IMR-90 (cell line): ENCODE data around the gene NR4A1. TPM values are rescaled to one million over a fixed set of nuclear protein-coding genes. Genes with fewer than 3 reads are reported as not detected.

Experiments used
- ATAC-seq: fragments of 200-7000 bp; cut with Tn5 transposase; 2 replicates; pipeline ENCODE4 v1.9.1; 2020; ENCODE audit warnings: low read depth, mild to moderate bottlenecking, moderate library complexity
- BruUV-seq: library from RNA; stranded (reverse); fragments of 400-500 nt; replicated peaks from 2 replicates; lab custom pipeline; 2021; lab: Mats Ljungman, UMichigan
- CTCF ChIA-PET: fragments of 300-600 bp; formaldehyde crosslinking; extraction: SDS; loops from one replicate; lab custom pipeline; 2021; ENCODE audit warnings: antibody characterized with exemption; lab: Yijun Ruan, JAX
- POLR2A ChIA-PET: fragments of 300-600 bp; sonication (Branson Sonifier 250); formaldehyde crosslinking; loops from one replicate; lab custom pipeline; 2022; ENCODE audit warnings: antibody characterized with exemption; ENCODE audit not compliant: unreplicated experiment; lab: Charles Lee
- DNase-seq: peaks from one replicate; pipeline ENCODE4 v3.0.0; 2013
- H2AFZ ChIP-seq: replicated peaks from 2 replicates; pipeline ENCODE3; 2013; ENCODE audit warnings: low read length, mild to moderate bottlenecking; ENCODE audit not compliant: poor library complexity
- H2AK5ac ChIP-seq: 2 replicates; pipeline ENCODE4 v1.6.1; 2013; ENCODE audit warnings: low read depth, low read length, inconsistent platforms
- H2AK9ac ChIP-seq: replicated peaks from 2 replicates; pipeline ENCODE3; 2013; ENCODE audit warnings: mild to moderate bottlenecking, low read depth, low read length, moderate library complexity; ENCODE audit not compliant: poor library complexity
- H2BK120ac ChIP-seq: 2 replicates; pipeline ENCODE4 v1.6.1; 2013; ENCODE audit warnings: low read depth, low read length, inconsistent platforms
- H2BK15ac ChIP-seq: 3 replicates; pipeline ENCODE4 v1.6.1; 2013; ENCODE audit warnings: low read depth, low read length, inconsistent platforms
- H2BK20ac ChIP-seq: 2 replicates; pipeline ENCODE4 v1.6.1; 2013; ENCODE audit warnings: low read depth, mild to moderate bottlenecking, inconsistent platforms, low read length, moderate library complexity
- H2BK5ac ChIP-seq: 2 replicates; pipeline ENCODE4 v1.6.1; 2013; ENCODE audit warnings: mild to moderate bottlenecking, low read depth, low read length, inconsistent platforms; ENCODE audit not compliant: poor library complexity, severe bottlenecking
- H3K14ac ChIP-seq: replicated peaks from 2 replicates; pipeline ENCODE4 v1.6.1; 2013; ENCODE audit warnings: low read depth, low read length, inconsistent platforms
- H3K18ac ChIP-seq: 2 replicates; pipeline ENCODE4 v1.6.1; 2013; ENCODE audit warnings: low read depth, low read length, control low read depth
- H3K23ac ChIP-seq: 2 replicates; pipeline ENCODE4 v1.6.1; 2013; ENCODE audit warnings: low read depth, low read length, inconsistent platforms
- H3K27ac ChIP-seq: 2 replicates; pipeline ENCODE4 v1.5.1; 2013; ENCODE audit warnings: mild to moderate bottlenecking, control low read depth, low read length; ENCODE audit not compliant: insufficient read depth
- H3K27me3 ChIP-seq: 2 replicates; pipeline ENCODE4 v1.6.1; 2013; ENCODE audit warnings: low read length; ENCODE audit not compliant: control insufficient read depth, insufficient read depth
- H3K36me3 ChIP-seq: 2 replicates; pipeline ENCODE4 v1.6.1; 2013; ENCODE audit warnings: low read length, mixed read lengths; ENCODE audit not compliant: control insufficient read depth, insufficient read depth
- H3K4ac ChIP-seq: 2 replicates; pipeline ENCODE4 v1.6.1; 2013; ENCODE audit warnings: low read depth, low read length, inconsistent platforms
- H3K4me1 ChIP-seq: 2 replicates; pipeline ENCODE4 v1.6.1; 2013; ENCODE audit warnings: low read length, mixed read lengths; ENCODE audit not compliant: control insufficient read depth, insufficient read depth
- H3K4me2 ChIP-seq: 2 replicates; pipeline ENCODE4 v1.6.1; 2013; ENCODE audit warnings: low read depth, mild to moderate bottlenecking, control low read depth, low read length, moderate library complexity
- H3K4me3 ChIP-seq: 2 replicates; pipeline ENCODE4 v1.5.1; 2013; ENCODE audit warnings: low read depth, mild to moderate bottlenecking, control low read depth, low read length, moderate library complexity; ENCODE audit not compliant: insufficient read depth
- H3K56ac ChIP-seq: 2 replicates; pipeline ENCODE4 v1.6.1; 2013; ENCODE audit warnings: low read length, inconsistent platforms; ENCODE audit not compliant: insufficient read depth; ENCODE audit errors: extremely low read depth
- H3K79me1 ChIP-seq, 2 experiments: 2 replicates each; pipeline ENCODE4 v1.6.1; 2013; ENCODE audit warnings: low read length in 2 of 2, inconsistent platforms in 1 of 2, low read depth in 1 of 2
- H3K9ac ChIP-seq: 2 replicates; pipeline ENCODE4 v1.6.1; 2013; ENCODE audit warnings: low read depth, low read length, control low read depth
- H3K9me1 ChIP-seq: 2 replicates; pipeline ENCODE4 v1.6.1; 2013; ENCODE audit warnings: low read length, inconsistent platforms; ENCODE audit not compliant: insufficient read depth
- H3K9me3 ChIP-seq: 2 replicates; pipeline ENCODE4 v1.6.1; 2013; ENCODE audit warnings: low read length; ENCODE audit not compliant: control insufficient read depth, insufficient read depth
- H4K20me1 ChIP-seq: 2 replicates; pipeline ENCODE4 v1.6.1; 2013; ENCODE audit warnings: low read length, inconsistent platforms; ENCODE audit not compliant: insufficient read depth
- H4K5ac ChIP-seq: 2 replicates; pipeline ENCODE4 v1.6.1; 2013; ENCODE audit warnings: mild to moderate bottlenecking, low read depth, low read length, control low read depth
- H4K8ac ChIP-seq, 2 experiments: 2 replicates each; pipeline ENCODE4 v1.6.1; 2013; ENCODE audit warnings: low read depth in 2 of 2, low read length in 2 of 2, control low read depth in 1 of 2, inconsistent platforms in 1 of 2
- H4K91ac ChIP-seq: 2 replicates; pipeline ENCODE4 v1.6.1; 2013; ENCODE audit warnings: low read depth, low read length, inconsistent platforms; ENCODE audit not compliant: insufficient read depth
- CEBPB ChIP-seq: IDR thresholded peaks from 2 replicates; pipeline ENCODE4 v1.6.1; 2012; ENCODE audit warnings: low read depth, low read length, improper control_type of control experiment
- CHD1 ChIP-seq: IDR thresholded peaks from 2 replicates; pipeline ENCODE4 v1.6.1; 2012; ENCODE audit warnings: low read depth, low read length, improper control_type of control experiment
- ELK1 ChIP-seq: fragments of 150-350 bp; IDR thresholded peaks from 2 replicates; pipeline ENCODE4 v1.6.1; 2016; ENCODE audit warnings: low read depth, mild to moderate bottlenecking, low read length, moderate library complexity, borderline replicate concordance
- FOS ChIP-seq: fragments of 150-350 bp; IDR thresholded peaks from 2 replicates; pipeline ENCODE4 v1.6.1; 2016; ENCODE audit warnings: low read depth, low read length
- MAFK ChIP-seq: IDR thresholded peaks from 2 replicates; pipeline ENCODE4 v1.6.1; 2012; ENCODE audit warnings: low read depth, low read length, improper control_type of control experiment
- MAZ ChIP-seq: IDR thresholded peaks from 2 replicates; pipeline ENCODE4 v1.6.1; 2012; ENCODE audit warnings: low read depth, mild to moderate bottlenecking, low read length, improper control_type of control experiment, moderate library complexity, borderline replicate concordance
- MXI1 ChIP-seq: IDR thresholded peaks from 2 replicates; pipeline ENCODE4 v1.6.1; 2012; ENCODE audit warnings: low read depth, mild to moderate bottlenecking, low read length, moderate library complexity, borderline replicate concordance
- POLR2A ChIP-seq: IDR thresholded peaks from 2 replicates; pipeline ENCODE4 v1.6.1; 2012; ENCODE audit warnings: mild to moderate bottlenecking, low read depth, low read length
- RAD21 ChIP-seq: IDR thresholded peaks from 2 replicates; pipeline ENCODE4 v1.6.1; 2012; ENCODE audit warnings: low read length, improper control_type of control experiment
- RCOR1 ChIP-seq: IDR thresholded peaks from 2 replicates; pipeline ENCODE4 v1.6.1; 2012; ENCODE audit warnings: mild to moderate bottlenecking, low read length, improper control_type of control experiment; ENCODE audit not compliant: insufficient replicate concordance
- RFX5 ChIP-seq: IDR thresholded peaks from 2 replicates; pipeline ENCODE4 v1.8.0; 2012; ENCODE audit warnings: low read depth, mild to moderate bottlenecking, low read length, moderate library complexity
- USF2 ChIP-seq: fragments of 150-350 bp; IDR thresholded peaks from 2 replicates; pipeline ENCODE4 v1.6.1; 2017; ENCODE audit warnings: mild to moderate bottlenecking, antibody characterized with exemption, low read length, low read depth
- WGBS, 2 experiments: methylation state at CpG; one replicate each; pipeline versions ENCODE4 v1.1.5 to v1.1.7; 2013; ENCODE audit warnings: missing lambda C conversion rate in 2 of 2; ENCODE audit not compliant: insufficient read length in 1 of 2; ENCODE audit errors: extremely low coverage in 2 of 2; 5-methylcytosine and 5-hydroxymethylcytosine counted together
- dilution Hi-C: fragments of 300-500 bp; cut with HindIII; formaldehyde crosslinking; loops from one replicate; pipeline ENCODE4 v1.14.3; 2018; ENCODE audit warnings: low sequenced_read_pairs; ENCODE audit not compliant: unreplicated experiment
- in situ Hi-C: fragments of 300-500 bp; cut with MboI; formaldehyde crosslinking; loops from 3 replicates; pipeline ENCODE4 v1.14.3; 2019; ENCODE audit warnings: low sequenced_read_pairs, inconsistent platforms, mixed read lengths
- intact Hi-C: fragments of 100-400 bp; cut with micrococcal nuclease; formaldehyde crosslinking; loops from 2 replicates; pipeline ENCODE4 v1.10.0; 2022
- polyA plus RNA-seq, 3 experiments: library from polyadenylated mRNA; depleted of rRNA; stranded (reverse); fragments of >200 nt; gene quantifications; 2 replicates each; pipeline ENCODE4 v1.2.3, GENCODE V29; 2012; ENCODE audit warnings: low replicate concordance in 1 of 3
- total RNA-seq: library from RNA; depleted of rRNA; stranded (reverse); fragments of >200 nt; gene quantifications from 2 replicates; pipeline ENCODE4 v1.2.3, GENCODE V29; 2012

NR4A1 gene
- total and polyA plus RNA-seq, 2 of the 4 experiments (the other 2 are of a cell fraction): 6.6 to 34.1 TPM

GRCh38 chr12:52023976-52024688 lies 27.1 kb upstream of the NR4A1 start:
- Histone ChIP-seq H2AK9ac (peak overlapping the region; percentile 92), H4K91ac (peak overlapping the region; percentile 58; the same call in 1 of the 2 replicates), H2AK5ac (no peak overlapping the region; the same call in 1 of the 2 replicates), H3K9me1 (no peaks in the 10 kb centered on the region), H2AFZ (peak overlapping the region; percentile 99), H3K36me3 (no peaks in the 10 kb centered on the region), H2BK15ac (no peak overlapping the region; the same call in 2 of the 3 replicates), H3K4me1 (peaks cover 6% of the 10 kb centered on the region; the same call in 1 of the 2 replicates), H2BK5ac (no peak overlapping the region), H3K27ac (0 out of 2 replicates have a peak overlapping the region, but pooled peaks have one; percentile 41), H3K56ac (no peak overlapping the region), H3K4ac (peak overlapping the region; percentile 88), H3K23ac (peak overlapping the region; percentile 59; the same call in 1 of the 2 replicates), H2BK20ac (peak overlapping the region; percentile 33; the same call in 1 of the 2 replicates), H3K27me3 (no peaks in the 10 kb centered on the region), H4K20me1 (no peaks in the 10 kb centered on the region; the same call in 1 of the 2 replicates), H3K4me2 (peak overlapping the region; percentile 91), H3K18ac (no peak overlapping the region), H3K9me3 (no peaks in the 10 kb centered on the region), H3K79me1 (peaks cover 0 to 3% of the 10 kb centered on the region in 2 experiments; a peak in 1 of 4 replicates), H2BK120ac (peak overlapping the region; percentile 87), H3K9ac (no peak overlapping the region), H3K14ac (peak overlapping the region; percentile 86), H4K5ac (peak overlapping the region; percentile 79), H3K4me3 (peak overlapping the region; percentile 52), H4K8ac (peak overlapping the region; percentile 19 to 94; a peak in 3 of 4 replicates)
- in situ Hi-C loops (loop anchor here (5.0 kb wide), 1 partner anchor 98 kb away; no protein-coding TSS in a partner anchor), dilution Hi-C loops (no loop called here), intact Hi-C loops (loop anchor here (5.0 kb wide), 1 partner anchor 132 kb away; no protein-coding TSS in a partner anchor)
- ATAC-seq (no peak; the same call in 1 of the 2 replicates), DNase-seq (no peak)
- POLR2A ChIA-PET: no interaction called here
- WGBS, 2 experiments: 100% methylated on average over 1 of the region's 20 CpGs; no CpG with 5 or more reads in 1 of the 2 experiments
- CTCF ChIA-PET: interaction anchor here (0.6 to 8.6 kb wide), 10 partner anchors 9 to 168 kb away, joined by 3 to 128 read pairs (median 4); partner anchors contain the start of genes KRT80, SMIM41 and TAMALIN
- no peak for TF ChIP-seq MAFK
- no peak for TF ChIP-seq MXI1
- TF ChIP-seq CHD1: no peak
- TF ChIP-seq POLR2A: no peak
- TF ChIP-seq RFX5: no peak
- TF ChIP-seq CEBPB: no peak
- TF ChIP-seq RCOR1: no peak
- no peak for TF ChIP-seq RAD21
- TF ChIP-seq ELK1: no peak
- TF ChIP-seq FOS: no peak
- TF ChIP-seq USF2: no peak
- no peak for TF ChIP-seq MAZ
- BruUV-seq: no TSS peak
